DOHH2 (cell line): ENCODE data around the gene CDH16.

Experiments used
- H3F3A ChIP-seq: fragments of 200-600 bp; sonication (generic), shearing (Covaris generic); 2 replicates; pipeline ENCODE4 v1.6.0; 2016; ENCODE audit warnings: antibody characterized with exemption, mild to moderate bottlenecking; ENCODE audit not compliant: control insufficient read depth, insufficient read depth
- H3K27ac ChIP-seq: fragments of 200-600 bp; sonication (generic); 2 replicates; pipeline ENCODE4 v1.5.1; 2014; ENCODE audit warnings: low read depth, mild to moderate bottlenecking, low read length, moderate library complexity
- H3K27me3 ChIP-seq: fragments of 200-600 bp; sonication (generic); 2 replicates; pipeline ENCODE4 v1.6.1; 2014; ENCODE audit warnings: mild to moderate bottlenecking, low read length, mixed read lengths; ENCODE audit not compliant: control insufficient read depth
- H3K36me3 ChIP-seq: fragments of 200-600 bp; sonication (generic); 2 replicates; pipeline ENCODE4 v1.6.1; 2014; ENCODE audit warnings: mild to moderate bottlenecking, low read length, moderate library complexity, mixed read lengths; ENCODE audit not compliant: control insufficient read depth
- H3K4me1 ChIP-seq: fragments of 200-600 bp; sonication (generic); 2 replicates; pipeline ENCODE4 v1.6.1; 2014; ENCODE audit warnings: mild to moderate bottlenecking, low read length, mixed read lengths; ENCODE audit not compliant: control insufficient read depth
- H3K4me2 ChIP-seq: fragments of 200-600 bp; sonication (generic); 2 replicates; pipeline ENCODE4 v1.6.0; 2014; ENCODE audit warnings: mild to moderate bottlenecking, low read length, moderate library complexity
- H3K4me3 ChIP-seq: fragments of 200-600 bp; sonication (generic); 2 replicates; pipeline ENCODE4 v1.5.1; 2014; ENCODE audit warnings: mild to moderate bottlenecking, low read length, mixed read lengths
- H3K79me2 ChIP-seq: fragments of 200-600 bp; sonication (generic); 2 replicates; pipeline ENCODE4 v1.6.1; 2014; ENCODE audit warnings: mild to moderate bottlenecking, low read length, mixed read lengths; ENCODE audit not compliant: control insufficient read depth
- H3K9me2 ChIP-seq: fragments of 200-600 bp; sonication (generic); replicated peaks from 2 replicates; pipeline ENCODE4 v1.6.1; 2014; ENCODE audit warnings: mild to moderate bottlenecking, low read length, mixed read lengths; ENCODE audit not compliant: control insufficient read depth
- H3K9me3 ChIP-seq: fragments of 200-600 bp; sonication (generic); 2 replicates; pipeline ENCODE4 v1.6.1; 2014; ENCODE audit warnings: antibody characterized with exemption, low read length, mixed read lengths; ENCODE audit not compliant: control insufficient read depth, insufficient read depth
- H4K20me1 ChIP-seq: fragments of 200-600 bp; sonication (generic); 2 replicates; pipeline ENCODE4 v1.6.0; 2014; ENCODE audit warnings: low read depth, mild to moderate bottlenecking, antibody characterized with exemption, low read length, moderate library complexity; ENCODE audit not compliant: control insufficient read depth, insufficient read depth
- CTCF ChIP-seq: fragments of 200-600 bp; sonication (generic); IDR thresholded peaks from one replicate; pipeline ENCODE4 v1.5.1; 2014; ENCODE audit warnings: antibody characterized with exemption, mild to moderate bottlenecking, low read depth, low read length; ENCODE audit not compliant: poor library complexity, severe bottlenecking
- EZH2phosphoT487 ChIP-seq: fragments of 200-600 bp; sonication (generic); IDR thresholded peaks from 2 replicates; pipeline ENCODE4 v1.6.1; 2017; ENCODE audit warnings: borderline replicate concordance, mild to moderate bottlenecking, antibody characterized with exemption, low read length, moderate library complexity, mixed read lengths

The CDH16 gene

GRCh38 chr16:66953462-66954096 is 34.9 kb upstream of the CDH16 start:
- peaks cover 2% of the 10 kb centered on the region for H3K4me1 ChIP-seq
- H4K20me1 ChIP-seq, result no peaks in the 10 kb centered on the region
- no peak overlapping the region for H3K4me2 ChIP-seq
- H3K4me3 ChIP-seq, result no peak overlapping the region
- no peaks in the 10 kb centered on the region for H3K79me2 ChIP-seq
- no peak overlapping the region for H3K27ac ChIP-seq
- H3K27me3 ChIP-seq, result peaks cover 38% of the 10 kb centered on the region
- H3K9me2 ChIP-seq, result no peaks in the 10 kb centered on the region
- no peaks in the 10 kb centered on the region for H3K36me3 ChIP-seq
- H3K9me3 ChIP-seq, result no peaks in the 10 kb centered on the region
- H3F3A ChIP-seq, result no peaks in the 10 kb centered on the region
- TF ChIP-seq CTCF (no peak), EZH2phosphoT487 (no peak)

GRCh38 chr16:66952430-66953110 is 33.9 kb upstream of the CDH16 start:
- Histone ChIP-seq H3K79me2 (no peaks in the 10 kb centered on the region), H3K27ac (no peak overlapping the region), H3K4me2 (no peak overlapping the region), H3K4me3 (no peak overlapping the region), H3K9me2 (no peaks in the 10 kb centered on the region), H4K20me1 (no peaks in the 10 kb centered on the region), H3K4me1 (peaks cover 12% of the 10 kb centered on the region), H3F3A (no peaks in the 10 kb centered on the region), H3K36me3 (no peaks in the 10 kb centered on the region), H3K27me3 (peaks cover 45% of the 10 kb centered on the region), H3K9me3 (no peaks in the 10 kb centered on the region)
- TF ChIP-seq CTCF (no peak), EZH2phosphoT487 (no peak)

DNA sequence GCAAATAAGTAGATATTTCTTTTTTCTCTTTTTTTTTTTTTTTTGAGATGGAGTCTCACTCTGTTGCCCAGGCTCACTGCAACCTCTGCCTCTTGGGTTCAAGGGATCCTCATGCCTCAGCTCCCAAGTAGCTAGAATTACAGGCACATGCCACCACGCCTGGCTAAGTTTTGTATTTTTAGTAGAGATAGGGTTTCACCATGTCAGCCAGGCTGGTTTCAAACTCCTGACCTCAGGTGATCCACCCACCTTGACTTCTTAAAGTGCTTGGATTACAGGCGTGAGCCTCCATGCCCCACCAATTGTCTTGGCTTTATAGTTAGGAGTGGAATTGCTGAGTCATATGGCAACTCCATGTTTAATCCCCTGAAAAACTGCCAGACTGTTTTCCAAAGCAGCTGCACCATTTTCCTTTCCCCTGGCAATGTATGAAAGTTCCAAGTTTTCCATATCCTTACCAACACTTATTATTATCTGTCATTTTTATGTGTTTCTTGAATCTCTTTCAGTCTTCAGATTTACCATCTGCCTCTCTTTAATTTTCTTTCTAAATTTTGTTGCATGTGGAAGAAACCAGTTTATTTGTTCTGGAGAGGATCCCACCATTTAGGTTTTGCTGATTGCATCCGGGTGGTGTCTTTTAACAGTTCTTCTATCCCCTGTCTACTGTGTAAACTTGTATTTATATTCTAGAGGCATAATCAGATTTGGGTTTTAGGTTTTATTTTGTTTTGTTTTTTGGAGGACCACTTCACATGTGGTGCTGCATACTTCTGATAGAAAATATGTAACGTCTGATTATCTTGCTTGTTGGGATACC is 32.5 kb upstream of the CDH16 start:
- no peak overlapping the region for H3K4me3 ChIP-seq
- no peaks in the 10 kb centered on the region for H3K79me2 ChIP-seq
- no peaks in the 10 kb centered on the region for H4K20me1 ChIP-seq
- no peaks in the 10 kb centered on the region for H3K9me3 ChIP-seq
- H3K27me3 ChIP-seq, result peaks cover 48% of the 10 kb centered on the region
- H3K4me2 ChIP-seq, result no peak overlapping the region
- H3K4me1 ChIP-seq, result peaks cover 18% of the 10 kb centered on the region
- no peaks in the 10 kb centered on the region for H3K36me3 ChIP-seq
- H3F3A ChIP-seq, result no peaks in the 10 kb centered on the region
- no peak for TF ChIP-seq CTCF
- no peak for TF ChIP-seq EZH2phosphoT487
- no peaks in the 10 kb centered on the region for H3K9me2 ChIP-seq
- H3K27ac ChIP-seq, result no peak overlapping the region
